GM18499 (cell line): ENCODE measurements around the gene ASTN2.

ENCODE experiments used
- ATAC-seq: cut with Tn5 transposase; IDR thresholded peaks from one replicate; pipeline ENCODE4 v1.9.1; 2021; ENCODE audit warnings: moderate number of reproducible peaks; ENCODE audit not compliant: insufficient read depth, unreplicated experiment

ASTN2 gene

DNA sequence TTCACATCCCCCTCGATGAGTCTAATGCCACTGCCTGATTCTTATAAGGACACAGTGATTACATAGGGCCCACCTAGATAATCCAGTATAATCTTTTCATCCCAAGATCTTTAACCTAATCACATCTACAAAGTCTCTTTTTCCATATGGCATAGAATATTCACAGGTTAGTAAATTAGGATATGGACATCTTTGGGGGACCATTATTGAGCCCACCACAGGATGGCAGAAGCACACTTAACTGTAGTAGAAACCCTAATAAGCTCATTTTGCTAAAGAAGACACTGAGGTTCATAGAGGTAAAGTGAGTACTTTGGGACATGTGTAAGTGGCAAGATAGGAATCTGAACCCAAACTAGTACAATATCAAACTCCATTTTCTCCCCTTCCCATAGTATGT, 38.9 kb downstream of the ASTN2 start:
- ATAC-seq: no peak

DNA sequence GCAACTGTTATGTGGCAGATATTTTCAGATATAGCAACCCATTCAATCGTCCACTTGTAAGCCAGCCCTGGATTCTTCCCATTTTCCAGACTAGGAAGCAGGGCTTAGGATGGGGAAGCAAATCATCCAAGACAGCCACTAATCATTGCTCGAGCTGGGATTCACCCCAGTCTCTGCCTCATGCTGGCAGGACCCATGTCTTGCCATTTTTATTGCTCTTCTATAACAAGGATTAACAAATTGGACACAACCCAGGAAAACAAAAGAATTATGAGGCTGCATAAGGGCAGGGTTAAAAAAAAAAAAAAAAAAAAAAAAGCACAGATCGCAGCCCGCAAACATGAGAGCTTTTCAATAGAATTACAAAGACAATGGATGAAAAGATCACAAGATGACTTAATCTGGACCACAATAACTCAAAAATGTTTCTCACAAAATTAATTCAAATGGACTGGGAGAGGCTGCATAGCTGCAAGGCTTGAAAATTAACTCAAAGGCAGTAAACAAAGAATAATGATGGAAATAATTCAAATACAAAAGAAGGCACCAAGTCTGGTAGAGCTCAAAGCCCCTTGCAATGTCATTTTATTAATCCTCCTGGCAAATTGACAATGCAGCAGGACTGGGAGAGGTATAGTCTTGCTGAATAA, 40.7 kb downstream of the ASTN2 start:
- ATAC-seq: no peak

DNA sequence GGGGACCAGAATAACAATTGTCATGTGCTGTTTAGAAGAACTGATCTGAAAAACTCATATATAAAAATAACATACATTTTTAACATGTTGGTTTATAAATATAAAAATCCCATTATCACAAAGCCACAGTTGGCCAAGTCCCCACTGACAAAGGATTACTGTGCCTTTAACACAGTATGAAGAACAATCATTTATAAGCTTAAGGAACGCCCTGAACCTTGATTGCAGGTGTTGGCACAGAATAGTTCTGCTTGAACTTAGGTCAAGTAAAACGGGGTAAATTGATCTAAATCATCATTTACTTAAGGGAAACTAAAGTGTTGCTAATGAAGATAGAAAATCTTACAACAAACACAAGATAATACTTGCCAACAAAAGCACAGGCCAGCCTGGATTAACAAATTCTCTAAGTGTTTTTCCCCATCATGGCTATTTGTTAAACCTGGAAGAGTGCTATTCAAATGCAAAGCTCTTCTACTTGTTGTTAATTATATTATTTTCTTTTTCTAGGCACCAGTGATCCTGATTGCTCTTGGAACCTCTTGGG, 46.1 kb downstream of the ASTN2 start:
- no peak for ATAC-seq

DNA sequence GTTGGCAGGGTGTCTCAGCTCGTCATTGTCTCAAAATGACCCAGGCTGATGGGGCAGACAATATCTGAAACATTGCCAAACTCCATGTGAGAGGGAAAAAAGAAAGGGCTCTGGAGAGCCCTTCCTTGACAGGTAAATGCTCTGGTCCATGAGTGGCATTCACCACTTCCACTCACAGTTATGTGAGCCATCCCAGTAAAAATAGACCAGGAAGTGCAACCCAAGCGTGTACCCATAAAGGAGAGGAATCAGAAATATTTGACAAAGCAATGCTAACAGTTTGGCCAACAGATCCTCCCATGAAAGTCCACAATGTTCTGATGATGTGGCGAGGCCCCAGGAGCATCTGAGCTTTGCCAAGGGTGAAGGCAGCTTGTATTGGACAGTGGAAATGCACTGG, 49.4 kb downstream of the ASTN2 start:
- ATAC-seq: no peak

DNA sequence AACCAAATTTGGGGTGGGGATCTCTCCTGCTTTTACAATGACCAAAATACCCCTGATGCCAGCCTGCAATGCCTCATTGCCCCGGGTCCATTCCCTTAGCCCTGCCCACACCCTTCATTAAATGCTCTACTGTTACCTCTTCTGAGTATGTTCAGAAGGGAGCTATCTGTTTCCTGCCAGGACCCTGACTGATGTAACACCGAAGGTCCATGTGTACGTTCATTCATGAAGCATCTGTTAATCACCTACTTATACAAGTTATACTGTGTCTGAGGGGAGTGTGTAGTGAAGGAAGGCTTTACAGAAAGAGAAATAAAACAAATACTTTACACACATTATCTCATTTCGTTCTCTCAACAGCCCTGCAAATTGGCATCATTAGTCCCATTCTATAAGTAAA, 51.9 kb downstream of the ASTN2 start:
- no peak for ATAC-seq

DNA sequence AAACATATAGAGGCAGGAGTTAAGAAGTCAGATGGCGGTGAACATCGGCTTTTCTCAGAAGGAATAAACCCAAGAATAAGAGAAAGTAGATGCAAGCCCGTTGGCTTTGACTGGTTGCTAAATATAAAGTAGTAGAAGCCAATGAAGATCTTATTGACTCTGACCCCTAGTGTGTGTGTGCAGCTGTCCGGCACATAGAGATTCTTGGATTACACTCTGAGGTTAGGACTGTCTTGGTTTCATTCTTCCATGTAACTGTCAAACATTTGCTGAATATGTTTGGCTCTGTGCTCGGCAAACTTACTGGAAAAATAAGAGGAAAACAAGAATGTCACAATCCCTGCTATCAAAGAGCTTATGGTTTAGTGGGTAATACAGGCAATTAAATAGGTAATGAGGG, 54.9 kb downstream of the ASTN2 start:
- ATAC-seq: no peak

DNA sequence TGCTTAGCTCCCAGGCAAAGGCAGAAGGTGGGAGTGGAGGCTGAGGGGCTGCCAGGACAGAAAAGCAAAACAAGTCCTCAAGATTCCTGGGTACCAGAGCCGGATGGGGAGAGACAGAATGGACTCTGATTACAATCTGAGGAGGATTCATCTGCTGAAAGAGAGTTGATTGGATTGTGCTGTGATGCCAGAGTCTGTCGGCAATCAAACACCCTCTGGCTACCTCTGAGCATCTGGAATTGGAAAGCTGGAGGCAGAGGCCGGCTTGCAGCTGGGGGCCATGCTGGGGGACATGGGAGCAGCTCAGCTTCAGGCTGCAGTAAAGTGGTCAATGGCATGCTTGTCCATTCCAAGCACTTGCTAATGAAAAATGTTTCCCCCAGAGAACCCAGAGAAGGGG, 59.3 kb downstream of the ASTN2 start:
- no peak for ATAC-seq

DNA sequence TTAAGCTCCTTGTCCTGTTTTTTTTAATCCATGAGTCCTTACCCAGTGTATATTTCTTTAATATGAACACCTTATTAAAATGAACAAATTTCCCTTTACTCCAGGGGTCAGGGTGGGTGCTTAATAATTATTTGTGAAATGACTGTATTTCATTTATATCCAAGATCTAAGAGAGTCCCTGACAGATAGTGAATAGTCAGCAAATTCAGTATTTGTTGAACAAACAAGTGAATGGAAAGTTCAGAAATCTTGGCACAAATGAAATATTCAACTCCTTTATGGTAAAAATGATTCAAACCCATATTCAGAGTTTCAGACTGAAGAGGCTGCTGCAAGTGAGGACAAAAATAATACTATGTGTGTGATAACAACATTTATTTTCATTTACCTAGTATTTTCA, 59.9 kb downstream of the ASTN2 start:
- no peak for ATAC-seq

DNA sequence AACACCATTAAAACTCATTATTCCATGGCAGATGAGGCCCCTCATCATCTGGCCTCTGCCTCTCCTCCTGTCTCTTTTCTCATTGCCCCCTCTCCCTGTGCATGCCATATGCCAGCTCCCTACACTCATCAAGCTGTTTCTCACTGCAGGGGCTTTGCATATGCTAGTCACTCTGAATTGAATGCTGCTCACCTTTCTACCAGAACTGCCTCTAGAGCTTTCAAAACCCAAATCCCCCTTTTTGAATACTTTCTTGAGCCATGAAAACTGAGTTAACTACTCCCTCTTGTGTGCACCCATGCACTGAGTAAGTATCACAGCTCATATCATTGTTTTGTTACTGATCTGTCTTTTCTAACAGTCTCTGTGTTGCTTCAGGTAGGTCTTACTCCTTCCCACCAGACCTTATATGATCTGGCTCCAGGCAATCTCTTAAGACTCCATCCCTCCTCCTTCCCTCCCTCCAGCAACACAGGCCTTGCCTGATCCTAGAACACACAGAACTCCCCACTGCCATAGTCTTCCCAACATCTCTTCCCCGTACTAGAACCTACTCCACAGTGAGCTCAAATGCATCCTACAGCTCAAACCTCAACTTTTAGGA, 60.5 kb downstream of the ASTN2 start:
- no peak for ATAC-seq

DNA sequence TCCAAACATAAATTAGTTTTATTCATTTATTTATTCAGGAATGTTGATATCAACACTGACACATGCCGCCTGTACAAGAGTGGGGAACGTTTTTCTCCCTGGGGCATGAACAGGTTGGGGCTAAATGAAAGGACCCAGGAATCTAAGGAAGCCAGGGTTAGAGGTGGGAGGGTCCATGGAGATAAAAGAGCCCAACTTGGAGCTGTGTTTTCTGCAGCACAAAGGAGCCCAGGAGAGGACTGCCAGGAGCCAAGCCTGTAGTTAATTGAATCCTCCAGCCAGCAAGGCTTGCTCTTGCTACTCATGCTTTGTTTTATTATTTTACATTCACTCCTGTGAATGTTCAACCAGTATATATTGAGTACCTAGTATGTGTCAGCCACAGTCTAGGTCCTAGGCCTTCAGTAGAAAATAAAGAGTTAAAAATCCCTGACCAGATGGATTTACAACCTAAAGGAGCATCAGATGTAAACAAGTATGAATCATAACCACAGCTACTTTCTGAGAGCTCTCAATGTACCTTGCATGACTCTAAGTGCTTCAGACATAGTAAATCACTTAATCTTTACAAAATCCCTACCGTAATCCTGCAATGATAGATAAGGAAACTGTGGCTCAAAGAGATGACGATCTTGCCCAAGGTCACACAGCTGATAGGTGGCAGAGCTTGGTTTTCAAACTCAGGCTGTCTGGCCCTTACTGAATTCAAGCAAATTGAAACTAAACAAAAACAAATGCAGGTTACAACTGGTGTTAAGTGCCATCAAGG, 69.8 kb downstream of the ASTN2 start:
- no peak for ATAC-seq

DNA sequence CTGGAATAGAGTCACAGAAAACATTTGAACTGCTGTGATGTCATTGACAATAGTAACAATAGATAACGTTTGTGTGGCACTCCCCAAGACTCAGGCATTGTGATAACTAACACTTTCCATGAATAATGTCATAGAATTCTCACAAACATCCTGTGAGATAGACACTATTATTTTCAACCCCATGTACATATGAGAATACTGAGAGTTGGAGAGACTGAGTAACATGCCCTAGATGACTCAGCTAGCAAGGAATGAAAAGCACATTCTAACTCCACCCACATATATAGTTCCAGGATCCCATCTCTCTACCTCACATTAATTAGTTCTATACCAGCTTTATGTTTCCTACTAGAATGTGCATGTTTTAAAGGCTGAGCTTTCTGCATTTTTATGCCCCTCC, 71.4 kb downstream of the ASTN2 start:
- no peak for ATAC-seq

DNA sequence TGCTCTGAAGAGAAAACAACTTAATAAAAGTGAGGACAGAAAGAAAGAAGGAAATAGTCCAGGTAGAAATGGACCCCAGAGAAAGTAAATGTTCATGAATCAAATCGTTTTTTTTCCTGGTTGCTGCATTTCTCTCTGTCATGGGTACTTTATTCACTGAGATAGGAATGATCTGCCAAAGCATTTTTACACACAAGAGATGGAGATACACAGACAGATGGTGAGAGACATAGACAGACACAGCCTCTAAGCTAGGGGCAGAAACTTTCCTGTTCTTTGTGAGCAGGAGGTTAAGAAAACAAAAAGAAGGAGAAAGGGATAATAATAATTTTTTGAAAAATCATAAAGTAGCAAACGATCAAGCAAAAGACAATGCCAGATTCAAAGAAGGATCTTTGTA, 73.7 kb downstream of the ASTN2 start:
- no peak for ATAC-seq

DNA sequence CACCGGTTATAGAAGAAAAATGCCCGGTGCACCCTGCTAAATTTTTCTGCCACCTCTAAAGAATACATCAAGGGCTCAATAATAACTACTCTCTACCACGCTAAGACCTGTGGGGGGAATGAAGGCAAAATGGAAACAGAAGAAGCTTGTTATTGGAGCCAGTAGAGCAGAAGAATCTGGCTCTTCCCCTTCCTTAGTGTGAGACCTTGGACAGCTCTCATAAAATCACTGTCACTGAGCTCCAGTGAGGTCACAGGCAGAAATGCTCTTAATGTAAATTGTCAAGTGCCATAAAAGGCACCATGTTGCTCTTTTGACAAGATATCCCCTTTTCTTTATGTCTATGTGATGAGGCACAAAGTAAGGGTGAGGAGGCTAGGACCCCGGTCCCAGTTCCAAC, 74.4 kb downstream of the ASTN2 start:
- ATAC-seq: no peak

DNA sequence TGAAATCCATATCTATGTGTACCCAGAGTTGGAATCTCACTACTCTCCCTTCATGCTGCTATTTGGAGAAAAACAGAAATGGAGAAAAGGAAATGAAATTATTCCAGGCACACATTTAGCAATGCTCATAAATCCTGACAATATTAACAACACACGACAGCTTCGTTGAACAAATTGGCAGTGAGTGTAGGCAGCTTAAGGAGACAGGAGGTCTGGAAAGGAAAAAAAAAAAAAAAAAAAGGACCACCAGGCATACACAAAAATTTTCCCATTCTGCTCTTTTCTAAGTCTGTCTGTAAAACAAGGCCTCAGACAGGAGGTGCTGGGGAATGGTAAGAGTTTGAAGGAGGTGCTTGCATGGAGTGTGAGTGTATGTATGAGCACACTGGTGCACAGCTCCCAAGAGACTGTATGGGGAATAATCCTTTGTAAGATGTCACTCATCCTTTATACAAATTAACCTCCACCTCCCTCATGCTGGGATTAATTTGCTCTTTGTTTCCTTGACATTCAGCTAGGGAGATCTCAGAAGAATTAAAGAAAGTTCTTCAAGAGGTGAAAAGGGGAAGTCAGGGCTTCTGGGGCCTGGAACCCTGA, 78.9 kb downstream of the ASTN2 start:
- ATAC-seq: no peak

DNA sequence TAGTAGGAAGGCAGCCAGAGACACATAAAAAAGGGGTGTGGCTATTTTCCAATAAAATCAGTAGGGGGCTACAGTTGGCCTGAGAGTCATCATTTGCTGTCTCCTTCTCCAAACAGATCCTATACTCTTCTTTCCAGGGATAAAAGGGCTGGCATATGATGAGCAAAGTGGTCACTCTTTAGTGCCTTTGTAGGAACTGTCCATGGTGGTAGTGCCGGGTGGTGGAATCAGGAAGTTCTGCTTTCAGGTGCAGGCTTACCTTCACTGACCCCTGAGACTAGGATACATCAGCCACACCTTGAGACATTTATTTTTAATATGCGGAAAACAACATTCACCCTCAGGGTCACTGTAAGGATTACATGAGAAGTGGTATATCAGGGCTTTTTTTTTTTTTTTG, 80.8 kb downstream of the ASTN2 start:
- ATAC-seq: no peak

DNA sequence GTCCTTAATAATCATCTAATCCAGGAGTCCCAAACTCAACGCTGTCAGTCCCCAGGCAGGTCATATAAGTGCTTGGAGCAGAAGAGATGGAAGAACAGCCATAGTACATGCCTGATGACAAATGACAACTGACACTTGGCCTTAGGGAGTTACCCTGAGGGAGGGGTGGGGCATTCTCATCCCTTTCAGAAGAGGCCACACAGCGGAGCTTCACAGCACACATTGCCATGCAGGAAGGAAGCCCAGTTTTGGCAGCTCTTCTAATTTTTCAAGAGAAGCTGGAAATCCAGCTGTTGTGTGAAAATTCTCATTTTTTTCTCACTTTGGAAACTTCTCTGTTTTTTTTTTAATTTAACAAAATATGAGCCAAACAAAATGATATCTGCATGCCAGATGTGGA, 89.0 kb downstream of the ASTN2 start:
- ATAC-seq: no peak

DNA sequence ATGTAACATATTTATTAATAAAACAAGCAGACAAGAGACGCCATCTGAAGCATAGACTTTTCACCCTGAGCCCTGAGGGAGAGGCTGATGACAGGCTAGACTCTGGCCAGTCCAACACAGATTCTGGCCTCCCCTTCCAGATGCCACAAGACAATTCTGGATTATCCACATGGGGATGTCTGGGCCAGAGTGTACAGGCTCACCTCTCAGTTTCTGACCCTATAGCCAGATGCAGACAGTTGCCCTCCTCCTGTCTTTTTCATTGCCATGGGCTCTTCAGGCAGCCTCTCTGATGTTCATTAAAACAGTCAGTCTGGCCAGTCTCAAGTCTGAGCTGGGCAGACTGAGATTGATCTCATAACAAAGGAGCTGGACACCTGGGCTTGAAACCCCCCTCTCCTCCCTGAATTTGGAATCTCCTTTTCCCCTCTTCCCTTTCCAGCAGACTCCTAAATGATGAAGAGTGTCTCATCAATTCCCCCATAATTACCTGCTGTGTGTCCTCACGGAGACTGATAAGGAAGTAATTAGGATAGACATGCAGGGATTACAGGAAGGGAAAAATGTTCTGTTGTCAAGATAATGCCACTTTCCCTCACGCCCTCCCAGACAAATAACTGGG, 89.6 kb downstream of the ASTN2 start:
- ATAC-seq: no peak

DNA sequence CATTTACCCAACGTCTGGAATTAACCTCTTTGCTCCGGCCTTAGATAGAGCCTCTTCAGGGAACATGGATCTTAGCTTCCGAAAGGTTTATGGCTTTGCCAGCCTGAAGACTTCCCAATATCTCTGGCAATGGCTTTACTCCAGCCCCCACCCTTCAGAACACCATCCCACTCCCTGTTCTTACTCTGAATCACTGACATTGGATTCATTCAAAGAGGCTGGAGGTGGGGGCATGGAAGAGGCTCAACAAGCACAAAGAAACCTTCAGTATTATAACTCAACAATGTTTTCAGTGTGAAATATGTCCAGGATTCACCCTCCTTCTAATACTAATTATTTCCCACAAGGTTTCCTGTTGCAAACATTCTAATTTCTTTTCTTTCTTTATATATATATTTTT, 91.5 kb downstream of the ASTN2 start:
- no peak for ATAC-seq

DNA sequence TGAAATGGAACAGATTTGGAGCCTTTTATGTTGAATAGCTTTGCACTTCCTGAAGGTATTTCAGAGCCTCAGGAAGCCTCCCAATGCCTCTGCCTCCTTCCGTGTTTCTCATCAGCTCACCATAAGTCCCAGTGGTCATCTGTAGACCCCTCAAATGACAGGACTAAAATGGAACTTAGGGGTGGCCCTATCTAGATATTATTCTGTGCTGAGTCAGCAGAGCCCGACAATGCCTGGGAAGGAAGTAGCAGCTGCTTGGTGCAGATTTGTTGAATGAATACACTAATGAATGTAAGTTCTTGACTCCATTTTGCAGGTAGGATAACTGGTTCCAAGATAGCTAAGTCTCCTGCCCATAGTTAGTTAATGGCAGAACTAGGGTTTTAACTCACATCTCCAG, 97.7 kb downstream of the ASTN2 start:
- no peak for ATAC-seq

DNA sequence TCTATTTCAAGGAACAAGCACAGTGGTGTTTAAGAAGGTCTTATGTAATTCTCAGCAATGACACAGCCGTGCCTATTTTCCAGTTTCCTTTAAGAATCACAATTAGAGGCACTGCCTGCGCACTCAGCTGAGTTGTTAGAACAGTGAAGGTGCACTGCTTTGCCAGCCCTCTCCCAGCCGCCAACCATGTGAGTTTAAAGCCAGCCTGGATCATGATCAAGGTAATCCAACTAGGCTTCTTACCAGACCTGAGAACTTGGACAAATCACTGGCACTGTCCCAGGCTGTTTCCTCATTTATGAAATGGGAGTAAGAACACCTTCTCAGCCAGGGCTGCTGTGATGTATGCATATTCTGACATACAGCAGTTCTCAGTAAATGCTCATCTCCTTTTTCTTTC, 99.6 kb downstream of the ASTN2 start:
- ATAC-seq: no peak

DNA sequence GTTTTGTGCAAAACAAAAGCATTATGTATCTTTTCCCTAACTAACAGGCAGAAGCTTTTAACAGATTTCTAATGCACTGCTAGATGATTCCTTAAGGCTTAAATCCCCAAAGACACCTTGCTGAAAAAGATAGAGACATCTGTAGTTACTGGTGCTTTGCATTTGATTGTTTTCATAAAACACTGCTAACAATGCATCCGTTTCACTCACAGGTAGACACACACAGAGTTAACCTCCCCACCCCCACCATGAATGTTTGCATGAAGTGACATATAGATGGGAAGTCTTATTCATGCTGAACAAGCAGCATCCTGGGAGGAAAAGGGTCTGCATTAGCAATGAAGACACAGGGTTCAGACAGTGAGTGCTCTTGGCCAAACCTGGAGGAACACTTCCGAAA, 100.9 kb downstream of the ASTN2 start:
- no peak for ATAC-seq
